HepG2 (cell line): ENCODE data around the gene ARHGAP26. TPM values are rescaled to one million over a fixed set of nuclear protein-coding genes. Genes with fewer than 3 reads are reported as not detected.

Experiments
- BRD4 ChIP-seq: sonication (generic); formaldehyde crosslinking; IDR thresholded peaks from 2 replicates; pipeline ENCODE4 v1.4.0; 2020; ENCODE audit warnings: missing genetic modification reagents
- CSRNP2 ChIP-seq: sonication (generic); formaldehyde crosslinking; conservative IDR thresholded peaks from 2 replicates; pipeline ENCODE4 v1.8.0; 2022; ENCODE audit warnings: low read depth, missing genetic modification reagents
- GATAD1 ChIP-seq: IDR thresholded peaks from 2 replicates; pipeline ENCODE4 v1.6.1; 2016; ENCODE audit warnings: missing genetic modification reagents, missing compliant biosample characterization
- HES4 ChIP-seq: sonication (generic); formaldehyde crosslinking; IDR thresholded peaks from 2 replicates; pipeline ENCODE4 v1.9.0; 2021; ENCODE audit warnings: mild to moderate bottlenecking, missing genetic modification reagents, borderline replicate concordance
- MED1 ChIP-seq: sonication (generic); formaldehyde crosslinking; IDR thresholded peaks from 2 replicates; pipeline ENCODE4 v1.4.0; 2020; ENCODE audit warnings: missing genetic modification reagents
- RXRB ChIP-seq: IDR thresholded peaks from 2 replicates; pipeline ENCODE4 v1.6.1; 2016; ENCODE audit warnings: borderline replicate concordance, missing genetic modification reagents, missing compliant biosample characterization
- TEF ChIP-seq: sonication (generic); formaldehyde crosslinking; IDR thresholded peaks from 2 replicates; pipeline ENCODE4 v1.5.0; 2020; ENCODE audit warnings: missing genetic modification reagents
- THRA ChIP-seq: sonication (generic); formaldehyde crosslinking; IDR thresholded peaks from 2 replicates; pipeline ENCODE4 v1.4.0; 2020; ENCODE audit warnings: missing genetic modification reagents, borderline replicate concordance
- YY1 ChIP-seq: IDR thresholded peaks from 2 replicates; pipeline ENCODE4 v1.6.1; 2011; ENCODE audit warnings: low read length, low read depth, moderate library complexity, mild to moderate bottlenecking; ENCODE audit not compliant: insufficient read depth, insufficient replicate concordance
- ZBTB39 ChIP-seq: sonication (generic); formaldehyde crosslinking; IDR thresholded peaks from 2 replicates; pipeline ENCODE4 v1.5.0; 2020; ENCODE audit warnings: missing genetic modification reagents
- ZNF230 ChIP-seq: sonication (generic); formaldehyde crosslinking; IDR thresholded peaks from 2 replicates; pipeline ENCODE4 v1.4.0; 2020; ENCODE audit warnings: mild to moderate bottlenecking, missing genetic modification reagents
- ZNF275 ChIP-seq: sonication (generic); formaldehyde crosslinking; IDR thresholded peaks from 2 replicates; pipeline ENCODE4 v1.8.0; 2022; ENCODE audit warnings: missing genetic modification reagents, mild to moderate bottlenecking, inconsistent platforms, borderline replicate concordance
- ZNF282 ChIP-seq: fragments of 450-650 bp; IDR thresholded peaks from 2 replicates; pipeline ENCODE4 v1.6.1; 2018; ENCODE audit not compliant: partially characterized antibody
- ZNF609 ChIP-seq: sonication (generic); formaldehyde crosslinking; IDR thresholded peaks from 2 replicates; pipeline ENCODE4 v1.4.0; 2020; ENCODE audit warnings: mild to moderate bottlenecking, missing genetic modification reagents, borderline replicate concordance
- ZNF777 ChIP-seq: sonication (generic); formaldehyde crosslinking; IDR thresholded peaks from 2 replicates; pipeline ENCODE4 v1.4.0; 2020; ENCODE audit warnings: missing genetic modification reagents
- ZSCAN22 ChIP-seq: sonication (generic); formaldehyde crosslinking; IDR thresholded peaks from 2 replicates; pipeline ENCODE4 v1.4.0; 2020; ENCODE audit warnings: mild to moderate bottlenecking, missing genetic modification reagents
- polyA plus RNA-seq, 8 experiments: library from polyadenylated mRNA; depleted of rRNA in 3 of 8; stranded (reverse) in 7 of 8; unstranded in 1 of 8; fragments of >200 nt; fragmentation: Illumina TruSeq in 4 of 8; extraction: Trizol in 4 of 8; gene quantifications; 2 replicates each; pipeline versions ENCODE4 v1.2.1 to v1.2.3, GENCODE V29; 2011 to 2016; ENCODE audit warnings: low read depth in 4 of 8, missing spikeins in 1 of 8, mixed read lengths in 1 of 8; ENCODE audit not compliant: insufficient read depth in 1 of 8
- total RNA-seq, 5 experiments: library from RNA; depleted of rRNA; stranded (reverse); fragments of >200 nt; fragmentation: Illumina TruSeq; extraction: Trizol; gene quantifications; 2 replicates each; pipeline ENCODE4 v1.2.3, GENCODE V29; 2016; ENCODE audit warnings: low read depth in 1 of 5

The ARHGAP26 gene
- total and polyA plus RNA-seq, 2 of the 13 experiments (the other 11 are each of a cell fraction or from before 2014, with no cell fraction given): 9.6 to 18.2 TPM

GRCh38 chr5:142769793-142770649, at the start of gene ARHGAP26 (continued):
- TF ChIP-seq ZNF609 (CRISPR knock-in tag) (peak; percentile 30; the same call in 1 of the 2 replicates), CSRNP2 (CRISPR knock-in tag) (no peak), THRA (CRISPR knock-in tag) (no peak), ZNF275 (CRISPR knock-in tag) (no peak; the same call in 1 of the 2 replicates), ZNF230 (CRISPR knock-in tag) (no peak), RXRB (CRISPR knock-in tag) (peak; percentile 18; the same call in 1 of the 2 replicates), ZNF282 (no peak), ZBTB39 (CRISPR knock-in tag) (no peak), BRD4 (CRISPR knock-in tag) (no peak), ZSCAN22 (CRISPR knock-in tag) (no peak), TEF (CRISPR knock-in tag) (no peak), ZNF777 (CRISPR knock-in tag) (peak; percentile 98), MED1 (peak; percentile 68), GATAD1 (CRISPR knock-in tag) (no peak; the same call in 1 of the 2 replicates), HES4 (CRISPR knock-in tag) (no peak), YY1 (peak; percentile 63)
